T-cell (primary cell): ENCODE measurements around the gene TMCC2. TPM values are rescaled to one million over a fixed set of nuclear protein-coding genes. Genes with fewer than 3 reads are reported as not detected.

Source experiments
- ATAC-seq, 4 experiments: fragments of 200-7000 bp in 3 of 4; fragments of 150-1000 bp in 1 of 4; cut with Tn5 transposase; replicated peaks in 1 of 4; 1 replicate in 3 of 4; 2 replicates in 1 of 4; pipeline ENCODE4 v1.10.0; 2021; ENCODE audit warnings: moderate library complexity in 3 of 4, mild to moderate bottlenecking in 2 of 4, moderate number of reproducible peaks in 1 of 4
- CTCF ChIA-PET, 2 donors: fragments of 300-600 bp; sonication (Branson Sonifier 250); formaldehyde crosslinking; loops; one replicate each; lab custom pipeline; 2022; ENCODE audit warnings: antibody characterized with exemption in 2 of 2; lab: Charles Lee
- POLR2A ChIA-PET, 2 donors: fragments of 300-600 bp; sonication (Branson Sonifier 250); formaldehyde crosslinking; loops; one replicate each; lab custom pipeline; 2022; ENCODE audit warnings: antibody characterized with exemption in 2 of 2; lab: Charles Lee
- DNase-seq, 35 experiments: peaks; one replicate each; pipeline versions ENCODE4 v3.0.0 to v3.0.0-alpha.2; 2013 to 2023
- H3K27ac ChIP-seq: one replicate; pipeline ENCODE4 v1.5.1; 2013; ENCODE audit warnings: low read length
- H3K27me3 ChIP-seq, 2 experiments: replicated peaks in 1 of 2; 1 replicate in 1 of 2; 2 replicates in 1 of 2; pipeline versions ENCODE4 v1.6.1 to v1.7.0; 2013; ENCODE audit warnings: low read length in 1 of 2, mixed read lengths in 1 of 2; ENCODE audit not compliant: control insufficient read depth in 2 of 2, insufficient read depth in 2 of 2; ENCODE audit errors: extremely low read depth in 1 of 2
- H3K36me3 ChIP-seq, 2 donors: 1 replicate in 1 of 2; 2 replicates in 1 of 2; pipeline versions ENCODE4 v1.6.1 to v1.7.0; 2013; ENCODE audit warnings: low read length in 1 of 2; ENCODE audit not compliant: control insufficient read depth in 2 of 2, insufficient read depth in 1 of 2; ENCODE audit errors: extremely low read depth in 1 of 2
- H3K4me1 ChIP-seq, 2 experiments: 1 replicate in 1 of 2; 2 replicates in 1 of 2; pipeline versions ENCODE4 v1.6.1 to v1.7.0; 2013; ENCODE audit warnings: low read length in 2 of 2, mixed read lengths in 1 of 2; ENCODE audit not compliant: insufficient read depth in 2 of 2, control insufficient read depth in 1 of 2; ENCODE audit errors: extremely low read depth in 1 of 2
- H3K4me3 ChIP-seq, 2 donors: 1 replicate in 1 of 2; 2 replicates in 1 of 2; pipeline versions ENCODE4 v1.5.1 to v1.7.0; 2013; ENCODE audit warnings: mild to moderate bottlenecking in 2 of 2, low read length in 1 of 2, moderate library complexity in 1 of 2; ENCODE audit not compliant: control insufficient read depth in 1 of 2; ENCODE audit errors: extremely low read depth in 1 of 2
- H3K9me3 ChIP-seq: 2 replicates; pipeline ENCODE4 v1.7.0; 2013
- H3K27ac Mint-ChIP-seq, 2 donors: one replicate each; pipeline ENCODE4 v1.8.0; 2020 to 2021; ENCODE audit warnings: mild to moderate bottlenecking in 2 of 2, mixed read lengths in 2 of 2
- H3K27me3 Mint-ChIP-seq, 2 donors: one replicate each; pipeline ENCODE4 v1.8.0; 2021 to 2022; ENCODE audit warnings: mixed read lengths in 2 of 2
- H3K36me3 Mint-ChIP-seq: one replicate; pipeline ENCODE4 v1.8.0; 2021; ENCODE audit warnings: mixed read lengths
- H3K4me1 Mint-ChIP-seq, 3 donors: one replicate each; pipeline ENCODE4 v1.8.0; 2020 to 2022; ENCODE audit warnings: mixed read lengths in 3 of 3, mild to moderate bottlenecking in 1 of 3
- H3K4me3 Mint-ChIP-seq, 3 donors: one replicate each; pipeline ENCODE4 v1.8.0; 2020 to 2022; ENCODE audit warnings: mild to moderate bottlenecking in 3 of 3, mixed read lengths in 3 of 3, moderate library complexity in 3 of 3
- H3K9me3 Mint-ChIP-seq, 3 donors: one replicate each; pipeline ENCODE4 v1.8.0; 2020 to 2022; ENCODE audit warnings: mixed read lengths in 3 of 3
- WGBS: methylation state at CpG from one replicate; pipeline ENCODE4 v1.1.5; 2013; ENCODE audit warnings: missing lambda C conversion rate; ENCODE audit not compliant: insufficient coverage; 5-methylcytosine and 5-hydroxymethylcytosine counted together
- total RNA-seq, 35 experiments: library from RNA in 6 of 35; stranded (reverse) in 6 of 35; fragments of 120-200 nt in 1 of 35; gene quantifications; one replicate each; pipeline versions ENCODE4 v1.2.1 to v1.2.4 and lab custom pipeline; 2013 to 2026

The TMCC2 gene
- total RNA-seq, 5 donors from 2014 or later (not counting 1 experiment from before 2014, with no cell fraction given): 1.0 to 3.3 (median 1.8) TPM

GRCh38 chr1:205191622-205192021, 36.1 kb upstream of the TMCC2 start:
- H3K9me3 ChIP-seq: no peaks in the 10 kb centered on the region
- ATAC-seq: no peak
- CTCF ChIA-PET: interaction anchor here in 1 of 2 donors (0.6 kb wide), 1 partner anchor 259 kb away, joined by 3 read pairs; no protein-coding TSS in a partner anchor
- Mint-ChIP-seq H3K36me3 (peaks cover 33% of the 10 kb centered on the region), H3K9me3 (peaks cover 0 to 2% (median 0%) of the 10 kb centered on the region in 3 donors), H3K27ac (no peak overlapping the region), H3K27me3 (no peaks in the 10 kb centered on the region), H3K4me1 (peaks cover 62 to 70% (median 68%) of the 10 kb centered on the region in 3 donors), H3K4me3 (no peak overlapping the region)
- no peaks in the 10 kb centered on the region for H3K27me3 ChIP-seq
- DNase-seq: no peak
- H3K4me1 ChIP-seq: peaks cover 0 to 3% of the 10 kb centered on the region in 2 experiments
- peaks cover 3 to 7% of the 10 kb centered on the region in 2 donors for H3K36me3 ChIP-seq
- no peak overlapping the region for H3K4me3 ChIP-seq
- no CpG with 5 or more reads among the region's 2 CpGs for WGBS
- no peak overlapping the region for H3K27ac ChIP-seq
- POLR2A ChIA-PET: no interaction called here

- H3K27ac ChIP-seq: no peak overlapping the region
- DNase-seq (no peak), ATAC-seq (no peak)
- H3K4me1 ChIP-seq: peaks cover 0 to 2% of the 10 kb centered on the region in 2 experiments
- Mint-ChIP-seq H3K27ac (peak overlapping the region in 1 of 2 donors; percentile 22), H3K4me3 (no peak overlapping the region), H3K36me3 (peaks cover 30% of the 10 kb centered on the region), H3K9me3 (peaks cover 0 to 2% (median 0%) of the 10 kb centered on the region in 3 donors), H3K4me1 (peaks cover 59 to 67% (median 67%) of the 10 kb centered on the region in 3 donors), H3K27me3 (no peaks in the 10 kb centered on the region)
- CTCF ChIA-PET: interaction anchor here in 1 of 2 donors (0.6 kb wide), 1 partner anchor 258 kb away, joined by 3 read pairs; no protein-coding TSS in a partner anchor
- peaks cover 3 to 4% of the 10 kb centered on the region in 2 donors for H3K36me3 ChIP-seq
- POLR2A ChIA-PET: no interaction called here
- H3K9me3 ChIP-seq: no peaks in the 10 kb centered on the region
- no peak overlapping the region for H3K4me3 ChIP-seq
- H3K27me3 ChIP-seq: no peaks in the 10 kb centered on the region
- WGBS: no CpG with 5 or more reads among the region's 8 CpGs
Measured at GRCh38 chr1:205192287-205192686, 35.5 kb upstream of the TMCC2 start.

GRCh38 chr1:205199090-205199930, 28.4 kb upstream of the TMCC2 start:
- Histone ChIP-seq H3K4me3 (no peak overlapping the region), H3K27me3 (no peaks in the 10 kb centered on the region), H3K9me3 (no peaks in the 10 kb centered on the region), H3K27ac (no peak overlapping the region), H3K36me3 (no peaks in the 10 kb centered on the region), H3K4me1 (peaks cover 2 to 22% of the 10 kb centered on the region in 2 experiments)
- peak in 1 of 35 experiments; percentile 10 for DNase-seq
- H3K9me3 Mint-ChIP-seq: no peaks in the 10 kb centered on the region
- CTCF ChIA-PET: interaction anchor here in 1 of 2 donors (0.7 kb wide), 1 partner anchor 50 kb away, joined by 3 read pairs; no protein-coding TSS in a partner anchor
- 0% methylated on average over 2 of the region's 9 CpGs for WGBS
- ATAC-seq: peak in 3 of 4 experiments; percentile 27 to 52 (median 36)
- peaks cover 57 to 62% (median 59%) of the 10 kb centered on the region in 3 donors for H3K4me1 Mint-ChIP-seq
- H3K27me3 Mint-ChIP-seq: no peaks in the 10 kb centered on the region
- peak overlapping the region in 2 of 3 donors; percentile 48 to 52 for H3K4me3 Mint-ChIP-seq
- peak overlapping the region; percentile 13 to 29 for H3K27ac Mint-ChIP-seq
- POLR2A ChIA-PET: interaction anchor here in 1 of 2 donors (0.7 kb wide), 1 partner anchor 20 kb away, joined by 4 read pairs; no protein-coding TSS in a partner anchor
- H3K36me3 Mint-ChIP-seq: peaks cover 17% of the 10 kb centered on the region

GRCh38 chr1:205199931-205200299, 27.8 kb upstream of the TMCC2 start:
- WGBS: 0% methylated on average over 1 of the region's 7 CpGs
- H3K4me3 ChIP-seq: no peak overlapping the region
- H3K9me3 Mint-ChIP-seq: no peaks in the 10 kb centered on the region
- no peaks in the 10 kb centered on the region for H3K27me3 Mint-ChIP-seq
- no peaks in the 10 kb centered on the region for H3K9me3 ChIP-seq
- peak in 1 of 4 experiments; percentile 31 for ATAC-seq
- no peaks in the 10 kb centered on the region for H3K27me3 ChIP-seq
- peaks cover 2 to 22% of the 10 kb centered on the region in 2 experiments for H3K4me1 ChIP-seq
- peak overlapping the region in 2 of 3 donors; percentile 48 to 52 for H3K4me3 Mint-ChIP-seq
- H3K27ac Mint-ChIP-seq: peak overlapping the region in 1 of 2 donors; percentile 29
- H3K27ac ChIP-seq: no peak overlapping the region
- CTCF ChIA-PET: no interaction called here
- peaks cover 63 to 68% (median 64%) of the 10 kb centered on the region in 3 donors for H3K4me1 Mint-ChIP-seq
- POLR2A ChIA-PET: no interaction called here
- H3K36me3 Mint-ChIP-seq: peaks cover 17% of the 10 kb centered on the region
- DNase-seq: no peak
- no peaks in the 10 kb centered on the region for H3K36me3 ChIP-seq

GRCh38 chr1:205204552-205204951, 23.2 kb upstream of the TMCC2 start:
- Mint-ChIP-seq H3K4me1 (peaks cover 52 to 63% (median 58%) of the 10 kb centered on the region in 3 donors), H3K27ac (no peak overlapping the region), H3K27me3 (no peaks in the 10 kb centered on the region), H3K36me3 (peaks cover 3% of the 10 kb centered on the region), H3K4me3 (no peak overlapping the region), H3K9me3 (no peaks in the 10 kb centered on the region)
- no peaks in the 10 kb centered on the region for H3K27me3 ChIP-seq
- H3K4me1 ChIP-seq: peaks cover 2 to 18% of the 10 kb centered on the region in 2 experiments
- H3K9me3 ChIP-seq: no peaks in the 10 kb centered on the region
- ATAC-seq (no peak), DNase-seq (no peak)
- no peak overlapping the region for H3K27ac ChIP-seq
- ChIA-PET CTCF (no interaction called here), POLR2A (no interaction called here)
- H3K4me3 ChIP-seq: no peak overlapping the region
- H3K36me3 ChIP-seq: no peaks in the 10 kb centered on the region

- no peaks in the 10 kb centered on the region for H3K36me3 ChIP-seq
- no peak for ATAC-seq
- H3K9me3 Mint-ChIP-seq: no peaks in the 10 kb centered on the region
- H3K27me3 ChIP-seq: no peaks in the 10 kb centered on the region
- peaks cover 2 to 19% of the 10 kb centered on the region in 2 experiments for H3K4me1 ChIP-seq
- CTCF ChIA-PET: interaction anchor here (0.5 to 0.6 kb wide), 3 partner anchors 85 to 1880 kb away, joined by 3 read pairs; no protein-coding TSS in a partner anchor
- no peak overlapping the region for H3K4me3 ChIP-seq
- H3K36me3 Mint-ChIP-seq: no peaks in the 10 kb centered on the region
- DNase-seq: no peak
- no peak overlapping the region for H3K4me3 Mint-ChIP-seq
- H3K9me3 ChIP-seq: no peaks in the 10 kb centered on the region
- no peak overlapping the region for H3K27ac ChIP-seq
- H3K4me1 Mint-ChIP-seq: peaks cover 50 to 63% (median 58%) of the 10 kb centered on the region in 3 donors
- no peak overlapping the region for H3K27ac Mint-ChIP-seq
- POLR2A ChIA-PET: no interaction called here
- H3K27me3 Mint-ChIP-seq: no peaks in the 10 kb centered on the region
Measured at GRCh38 chr1:205205055-205205454, 22.7 kb upstream of the TMCC2 start.
